ENCODE data around the gene DNM3.

The DNM3 gene

GRCh38 chr1:171898941-171899340 lies 57.6 kb downstream of the DNM3 start:
- DNase-seq (ENCODE audit: low read depth): peak; percentile 84
- no peak overlapping the region for H3K4me3 ChIP-seq (ENCODE audit: low read length)
- TF ChIP-seq CTCF (IDR thresholded peaks at IDR 0.05; ENCODE audit: insufficient read depth, low read depth, low read length, missing control alignments): no peak

- TF ChIP-seq CTCF (IDR thresholded peaks at IDR 0.05; ENCODE audit: insufficient read depth, low read depth, low read length, missing control alignments): no peak
- H3K4me3 ChIP-seq (ENCODE audit: low read length): no peak overlapping the region
- DNase-seq (ENCODE audit: low read depth): no peak
These were observed 58.5 kb downstream of the DNM3 start for GRCh38 chr1:171899838-171900237.

- DNase-seq (ENCODE audit: low read depth): peak; percentile 62
- H3K4me3 ChIP-seq (ENCODE audit: low read length): no peak overlapping the region
- TF ChIP-seq CTCF (IDR thresholded peaks at IDR 0.05; ENCODE audit: insufficient read depth, low read depth, low read length, missing control alignments): no peak
These were observed 59.9 kb downstream of the DNM3 start for GRCh38 chr1:171901245-171901644.

- no peak for TF ChIP-seq CTCF (IDR thresholded peaks at IDR 0.05; ENCODE audit: insufficient read depth, low read depth, low read length, missing control alignments)
- no peak overlapping the region for H3K4me3 ChIP-seq (ENCODE audit: low read length)
- peak; percentile 85 for DNase-seq (ENCODE audit: low read depth)
These were observed 61.2 kb downstream of the DNM3 start for GRCh38 chr1:171902527-171902926.

GRCh38 chr1:171904778-171905450 lies 63.6 kb downstream of the DNM3 start:
- H3K4me3 ChIP-seq (ENCODE audit: low read length): no peak overlapping the region
- DNase-seq (ENCODE audit: low read depth): peak; percentile 37
- no peak for TF ChIP-seq CTCF (IDR thresholded peaks at IDR 0.05; ENCODE audit: insufficient read depth, low read depth, low read length, missing control alignments)

- TF ChIP-seq CTCF (IDR thresholded peaks at IDR 0.05; ENCODE audit: insufficient read depth, low read depth, low read length, missing control alignments): no peak
- DNase-seq (ENCODE audit: low read depth): no peak
- no peak overlapping the region for H3K4me3 ChIP-seq (ENCODE audit: low read length)
These were observed 68.4 kb downstream of the DNM3 start for GRCh38 chr1:171909711-171910110.

- H3K4me3 ChIP-seq (ENCODE audit: low read length): no peak overlapping the region
- no peak for TF ChIP-seq CTCF (IDR thresholded peaks at IDR 0.05; ENCODE audit: insufficient read depth, low read depth, low read length, missing control alignments)
- DNase-seq (ENCODE audit: low read depth): peak; percentile 63
These were observed 69.5 kb downstream of the DNM3 start for GRCh38 chr1:171910786-171911185.

All from epithelial cell of esophagus (primary cell).